ENCODE results near the gene CAPN8.

- TF ChIP-seq CREM (CRISPR knock-in tag; IDR thresholded peaks at IDR 0.05) (no peak), JUN (CRISPR knock-in tag; IDR thresholded peaks at IDR 0.05) (no peak), NFYB (CRISPR knock-in tag; conservative IDR thresholded peaks at IDR 0.05; ENCODE audit: low read depth) (no peak), ZNF263 (CRISPR knock-in tag; IDR thresholded peaks at IDR 0.05; ENCODE audit: low read depth) (no peak), ZNF232 (CRISPR knock-in tag; IDR thresholded peaks at IDR 0.05) (no peak), ESRRA (CRISPR knock-in tag; IDR thresholded peaks at IDR 0.05; ENCODE audit: borderline replicate concordance) (no peak), MAX (CRISPR knock-in tag; IDR thresholded peaks at IDR 0.05) (no peak), TCF7 (CRISPR knock-in tag; IDR thresholded peaks at IDR 0.05; ENCODE audit: low read depth) (no peak), IRF1 (CRISPR knock-in tag; IDR thresholded peaks at IDR 0.05) (no peak), SP1 (CRISPR knock-in tag; conservative IDR thresholded peaks at IDR 0.05) (no peak), NR1H2 (CRISPR knock-in tag; IDR thresholded peaks at IDR 0.05) (no peak)
- TF ChIP-seq, protein P1, sequence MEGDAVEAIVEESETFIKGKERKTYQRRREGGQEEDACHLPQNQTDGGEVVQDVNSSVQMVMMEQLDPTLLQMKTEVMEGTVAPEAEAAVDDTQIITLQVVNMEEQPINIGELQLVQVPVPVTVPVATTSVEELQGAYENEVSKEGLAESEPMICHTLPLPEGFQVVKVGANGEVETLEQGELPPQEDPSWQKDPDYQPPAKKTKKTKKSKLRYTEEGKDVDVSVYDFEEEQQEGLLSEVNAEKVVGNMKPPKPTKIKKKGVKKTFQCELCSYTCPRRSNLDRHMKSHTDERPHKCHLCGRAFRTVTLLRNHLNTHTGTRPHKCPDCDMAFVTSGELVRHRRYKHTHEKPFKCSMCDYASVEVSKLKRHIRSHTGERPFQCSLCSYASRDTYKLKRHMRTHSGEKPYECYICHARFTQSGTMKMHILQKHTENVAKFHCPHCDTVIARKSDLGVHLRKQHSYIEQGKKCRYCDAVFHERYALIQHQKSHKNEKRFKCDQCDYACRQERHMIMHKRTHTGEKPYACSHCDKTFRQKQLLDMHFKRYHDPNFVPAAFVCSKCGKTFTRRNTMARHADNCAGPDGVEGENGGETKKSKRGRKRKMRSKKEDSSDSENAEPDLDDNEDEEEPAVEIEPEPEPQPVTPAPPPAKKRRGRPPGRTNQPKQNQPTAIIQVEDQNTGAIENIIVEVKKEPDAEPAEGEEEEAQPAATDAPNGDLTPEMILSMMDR (IDR thresholded peaks at IDR 0.05): no peak
- TF ChIP-seq, protein P2, sequence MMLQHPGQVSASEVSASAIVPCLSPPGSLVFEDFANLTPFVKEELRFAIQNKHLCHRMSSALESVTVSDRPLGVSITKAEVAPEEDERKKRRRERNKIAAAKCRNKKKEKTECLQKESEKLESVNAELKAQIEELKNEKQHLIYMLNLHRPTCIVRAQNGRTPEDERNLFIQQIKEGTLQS (CRISPR knock-in tag; conservative IDR thresholded peaks at IDR 0.05): no peak
These were observed 130.8 kb downstream of the CAPN8 start for GRCh38 chr1:223534677-223535076.
